GM19351 (cell line): ENCODE data around the gene LINS1.
"Not testable (repeated sequence)": the region's sequence is repeated elsewhere in the genome, so short reads cannot be mapped to it uniquely, and the experiment has no call there.

Experiments
- ATAC-seq: cut with Tn5 transposase; IDR thresholded peaks from one replicate; pipeline ENCODE4 v1.9.1; 2021; ENCODE audit warnings: mild to moderate bottlenecking, moderate library complexity; ENCODE audit not compliant: unreplicated experiment

The LINS1 gene

GRCh38 chr15:100602823-100603393 is 924 bp upstream of the LINS1 start:
- peak; percentile 48 for ATAC-seq

GRCh38 chr15:100601617-100602063 is 344 bp downstream of the LINS1 start:
- peak; percentile 9 for ATAC-seq

- ATAC-seq, result no peak
Measured at GRCh38 chr15:100601163-100601562, 821 bp downstream of the LINS1 start.

GRCh38 chr15:100598655-100599054 is 3.3 kb downstream of the LINS1 start:
- ATAC-seq, result no peak

GRCh38 chr15:100597862-100598261 is 4.1 kb downstream of the LINS1 start:
- ATAC-seq, result no peak

- peak; percentile 80 for ATAC-seq
Measured at GRCh38 chr15:100596792-100597191, 5.2 kb downstream of the LINS1 start.

GRCh38 chr15:100595964-100596363 is 6.0 kb downstream of the LINS1 start:
- no peak for ATAC-seq

GRCh38 chr15:100593431-100593830 is 8.6 kb downstream of the LINS1 start:
- no peak for ATAC-seq

- no peak for ATAC-seq
Measured at GRCh38 chr15:100592898-100593297, 9.1 kb downstream of the LINS1 start.

GRCh38 chr15:100591835-100592234 is 10.1 kb downstream of the LINS1 start:
- ATAC-seq, result no peak

- ATAC-seq, result not testable (repeated sequence)
Measured at GRCh38 chr15:100591163-100591562, 10.8 kb downstream of the LINS1 start.

- no peak for ATAC-seq
Measured at GRCh38 chr15:100588638-100589242, 13.2 kb downstream of the LINS1 start.

- no peak for ATAC-seq
Measured at GRCh38 chr15:100580414-100580813, 21.6 kb downstream of the LINS1 start.

- no peak for ATAC-seq
Measured at GRCh38 chr15:100573526-100573925, 28.5 kb downstream of the LINS1 start.

GRCh38 chr15:100572362-100572983 is 29.5 kb downstream of the LINS1 start:
- ATAC-seq, result no peak

- ATAC-seq, result no peak
Measured at GRCh38 chr15:100571592-100572167, 30.3 kb downstream of the LINS1 start.

- ATAC-seq, result peak; percentile 86
Measured at GRCh38 chr15:100570735-100571313, 31.2 kb downstream of the LINS1 start.

GRCh38 chr15:100570275-100570674 is 31.7 kb downstream of the LINS1 start:
- ATAC-seq, result peak; percentile 19

GRCh38 chr15:100569391-100569790 is 32.6 kb downstream of the LINS1 start:
- ATAC-seq, result no peak

- no peak for ATAC-seq
Measured at GRCh38 chr15:100566850-100567628, 34.9 kb downstream of the LINS1 start.

- ATAC-seq, result no peak
Measured at GRCh38 chr15:100565591-100565990, 36.4 kb downstream of the LINS1 start.
